GM19395 (cell line): ENCODE measurements around the gene CAPN11.

ENCODE experiments used
- ATAC-seq: cut with Tn5 transposase; IDR thresholded peaks from one replicate; pipeline ENCODE4 v1.9.1; 2021; ENCODE audit warnings: mild to moderate bottlenecking, moderate library complexity; ENCODE audit not compliant: unreplicated experiment

The CAPN11 gene

DNA sequence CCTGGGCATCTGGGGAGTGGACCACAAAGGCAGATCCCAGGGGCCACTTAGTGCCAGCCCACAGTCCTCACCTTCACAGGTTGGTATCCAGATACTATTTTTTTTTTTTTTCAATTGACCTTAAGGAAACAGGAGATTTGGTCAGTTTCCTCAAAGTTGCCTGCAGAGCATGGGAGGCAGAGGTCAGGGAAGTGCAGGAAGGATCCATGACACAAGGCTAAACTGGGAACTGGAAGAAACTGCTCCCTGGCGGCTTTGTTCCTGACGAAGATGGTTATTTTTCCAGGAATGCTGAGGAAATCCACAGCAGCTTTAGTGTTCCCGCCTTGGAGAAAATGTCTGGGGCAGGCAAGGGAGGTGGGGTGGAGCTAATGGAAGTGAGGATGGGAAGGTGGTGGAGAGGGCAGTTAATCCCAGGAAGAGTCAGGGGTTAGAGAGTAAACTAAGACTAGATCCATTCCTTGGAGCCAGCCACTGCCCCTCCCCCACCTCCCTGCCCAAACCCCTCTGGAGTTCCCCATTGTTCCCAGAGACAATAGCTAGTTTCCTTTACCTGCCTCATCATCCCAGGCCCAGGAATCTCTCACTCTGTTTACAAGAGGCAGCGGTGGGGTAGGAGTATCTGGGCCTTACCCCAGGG, 43.8 kb downstream of the CAPN11 start:
- no peak for ATAC-seq

- no peak for ATAC-seq
These were observed 44.5 kb downstream of the CAPN11 start for GRCh38 chr6:44202972-44203750.

DNA sequence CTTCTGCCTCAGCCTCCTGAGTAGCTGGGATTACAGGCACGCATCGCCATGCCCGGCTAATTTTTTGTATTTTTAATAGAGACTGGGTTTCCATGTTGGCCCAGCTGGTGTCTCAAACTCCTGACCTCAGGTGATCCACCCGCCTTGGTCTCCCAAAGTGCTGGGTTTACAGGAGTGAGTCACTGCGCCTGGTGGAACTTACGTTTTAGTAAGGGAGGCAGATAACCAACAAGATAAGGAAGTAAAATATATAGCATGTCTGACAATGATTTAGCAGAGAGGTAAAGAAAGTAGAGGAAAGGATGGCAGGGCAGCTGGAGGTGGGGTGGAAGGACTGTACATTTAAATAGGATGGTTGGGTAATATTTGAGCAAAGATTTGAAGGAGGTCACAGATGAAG, 45.3 kb downstream of the CAPN11 start:
- no peak for ATAC-seq

DNA sequence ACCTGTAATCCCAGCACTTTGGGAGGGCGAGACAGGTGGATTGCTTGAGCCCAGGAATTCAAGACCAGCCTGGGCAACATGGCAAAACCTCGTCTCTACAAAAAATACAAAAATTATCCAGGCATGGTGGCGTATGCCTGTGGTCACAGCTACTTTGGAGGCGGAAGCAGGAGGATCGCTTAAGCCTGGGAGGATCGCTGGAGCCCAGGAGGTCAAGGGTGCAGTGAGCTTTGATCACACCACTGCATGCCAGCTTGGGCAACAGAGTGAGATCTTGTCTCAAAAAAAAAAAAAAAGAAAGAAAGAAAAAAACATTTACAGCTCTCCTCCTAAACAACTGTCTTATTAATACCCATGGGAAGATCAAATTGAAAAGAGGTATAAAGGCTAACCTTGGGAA, 49.3 kb downstream of the CAPN11 start:
- no peak for ATAC-seq

DNA sequence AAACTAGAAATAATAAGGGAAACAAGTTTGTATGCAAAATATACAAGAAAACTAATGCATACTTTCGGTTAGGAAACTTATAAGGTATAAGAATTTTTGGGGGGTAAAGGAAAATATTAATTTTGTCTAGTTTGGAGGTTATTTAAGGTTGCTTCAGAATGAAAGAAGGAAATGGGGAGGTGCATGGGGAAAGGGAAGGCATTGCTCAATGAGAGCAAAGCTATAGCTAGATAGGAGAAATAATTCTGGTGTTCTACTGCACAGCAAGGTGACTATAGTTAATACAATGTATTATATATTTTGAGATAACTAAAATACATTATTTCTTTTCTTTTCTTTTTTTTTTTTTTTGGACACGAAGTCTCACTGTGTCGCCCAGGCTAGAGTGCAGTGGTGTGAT, 52.7 kb downstream of the CAPN11 start:
- ATAC-seq = no peak

GRCh38 chr6:44214307-44214706, 55.7 kb downstream of the CAPN11 start:
- no peak for ATAC-seq

GRCh38 chr6:44216677-44217331, 58.2 kb downstream of the CAPN11 start, which contains the start of gene MYMX:
TSS of gene MYMX (plus strand) at chr6:44216926. CDS start at chr6:44217472, 546 bp downstream.
- no peak for ATAC-seq

GRCh38 chr6:44217332-44218143, 58.9 kb downstream of the CAPN11 start:
- no peak for ATAC-seq

DNA sequence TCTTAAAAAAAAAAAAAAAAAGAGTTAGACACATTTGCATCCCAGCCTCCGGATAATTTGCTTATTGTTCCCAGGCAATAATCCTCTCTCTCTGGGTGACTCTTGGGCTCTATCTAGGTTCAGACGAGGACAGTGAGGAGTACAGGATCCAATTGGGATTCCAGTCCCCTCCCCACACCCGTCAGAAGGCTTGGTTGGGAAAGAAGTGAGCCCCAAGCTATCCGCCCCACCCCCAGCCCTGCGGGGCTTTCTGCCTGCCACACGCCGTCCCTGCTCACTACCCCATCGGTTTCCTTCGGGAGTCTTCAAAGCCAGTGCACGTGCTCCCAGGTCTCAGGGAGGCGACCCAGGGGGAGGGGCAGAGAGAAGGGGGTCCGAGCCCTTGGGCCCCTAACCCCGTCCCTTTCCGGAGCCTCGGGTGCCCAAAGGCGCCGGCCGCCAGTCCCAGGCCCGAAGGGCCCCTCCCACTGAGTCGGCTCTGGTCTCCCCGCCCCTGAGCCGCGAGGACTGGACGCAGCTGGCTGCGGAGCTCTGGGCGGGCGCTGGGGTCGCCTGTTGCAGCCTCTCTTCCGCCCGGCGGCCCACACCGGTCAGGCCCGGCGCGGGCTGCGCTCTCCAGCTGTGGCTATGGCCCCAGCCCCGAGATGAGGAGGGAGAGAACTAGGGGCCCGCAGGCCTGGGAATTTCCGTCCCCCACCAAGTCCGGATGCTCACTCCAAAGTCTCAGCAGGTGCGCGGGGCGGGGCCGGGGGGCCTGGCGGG, 60.6 kb downstream of the CAPN11 start:
- ATAC-seq = peak; percentile 43

DNA sequence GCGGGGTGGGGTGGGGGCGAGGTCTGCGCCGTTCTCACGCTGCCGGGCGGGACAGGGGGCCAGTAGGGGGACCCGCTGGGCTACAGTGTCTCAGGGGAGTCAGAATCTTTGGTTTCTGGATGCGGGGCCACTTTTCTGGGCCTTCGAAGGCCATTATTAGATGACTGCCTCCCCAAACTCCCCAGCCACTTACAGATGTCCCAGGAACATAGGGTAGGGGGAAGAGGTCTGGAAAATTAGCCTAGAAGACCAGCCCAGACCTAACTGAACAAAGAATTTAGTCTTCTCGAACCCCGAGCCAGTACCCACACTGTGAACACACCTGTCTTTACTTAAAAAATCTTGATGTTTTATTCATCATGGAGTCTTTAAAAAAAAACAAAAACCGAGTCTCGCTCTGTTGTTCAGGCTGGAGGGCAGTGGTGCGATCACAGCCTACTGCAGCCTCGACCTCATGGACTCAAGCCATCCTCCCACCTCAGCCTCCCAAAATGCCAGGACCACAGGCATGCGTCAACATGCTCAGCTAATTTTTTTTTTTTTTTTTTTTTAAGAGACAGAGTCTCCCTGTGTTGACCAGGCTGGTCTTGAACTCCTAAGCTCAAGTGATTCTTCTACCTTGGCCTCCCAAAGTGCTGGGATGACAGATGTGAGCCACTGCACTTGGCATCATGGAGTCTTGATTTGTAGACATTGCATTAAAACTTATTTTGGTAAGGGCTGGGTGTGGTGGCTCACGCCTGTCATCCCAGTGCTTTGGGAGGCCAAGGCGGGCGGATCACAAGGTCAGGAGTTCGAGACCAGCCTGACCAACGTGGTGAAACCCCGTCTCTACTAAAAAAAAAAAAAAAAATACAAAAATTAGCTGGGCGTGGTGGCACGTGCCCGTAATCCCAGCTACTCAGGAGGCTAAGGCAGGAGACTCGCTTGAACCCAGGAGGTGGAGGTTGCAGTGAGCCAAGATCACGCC, 61.5 kb downstream of the CAPN11 start:
- ATAC-seq = no peak

DNA sequence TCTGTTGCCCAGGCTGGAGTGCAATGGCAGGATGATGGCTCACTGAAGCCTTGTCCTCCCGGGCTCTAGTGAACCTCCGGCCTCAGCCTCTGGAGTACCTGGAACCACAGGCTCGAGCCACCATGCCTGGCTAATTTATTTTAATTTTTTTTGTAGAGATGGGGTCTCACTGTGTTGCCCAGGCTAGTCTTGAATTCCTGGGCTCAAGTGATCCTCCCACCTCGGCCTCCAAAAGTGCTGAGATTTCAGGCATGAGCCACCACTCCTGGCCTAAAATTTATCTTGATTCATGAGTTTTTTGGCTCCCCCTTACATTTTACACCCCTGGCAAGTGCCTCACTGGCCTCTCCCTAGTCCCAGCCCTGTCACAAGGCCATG, 62.3 kb downstream of the CAPN11 start:
- no peak for ATAC-seq

DNA sequence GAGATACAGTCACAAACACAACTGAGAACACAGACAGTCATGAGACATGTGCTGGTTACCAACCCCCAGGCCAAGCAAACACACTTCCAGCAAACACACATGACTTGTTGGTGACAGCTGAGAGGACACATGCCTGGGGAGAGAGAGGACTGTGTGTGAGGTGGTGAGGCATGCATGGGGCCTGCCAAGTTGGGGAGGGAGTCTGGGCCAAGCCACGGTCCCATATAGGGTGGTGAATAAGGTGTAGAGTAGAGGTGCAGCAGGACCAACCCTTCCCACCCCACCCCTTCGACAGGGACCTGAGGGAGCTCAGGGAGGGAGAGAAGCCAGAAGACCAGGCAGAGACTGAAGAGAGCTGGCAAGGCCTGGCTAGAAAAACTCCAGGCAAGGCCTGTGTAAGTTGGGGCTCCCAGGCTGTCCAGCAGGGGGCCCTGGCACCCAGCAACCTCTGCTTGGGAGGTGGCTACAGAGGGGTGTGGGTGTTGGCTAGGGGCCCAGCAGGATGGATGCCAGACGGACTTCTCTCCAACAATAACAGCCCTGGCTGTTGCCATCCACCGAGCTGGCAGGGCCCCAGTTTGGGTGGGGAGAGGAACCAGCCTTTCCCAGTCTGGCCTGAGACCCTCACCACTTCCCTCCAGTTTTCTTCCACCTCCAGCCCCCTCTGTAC, 62.8 kb downstream of the CAPN11 start:
- peak; percentile 41 for ATAC-seq

GRCh38 chr6:44221961-44222335, 63.3 kb downstream of the CAPN11 start:
- no peak for ATAC-seq

- peak; percentile 3 for ATAC-seq
These were observed 64.1 kb downstream of the CAPN11 start for GRCh38 chr6:44222486-44223318.

- peak; percentile 56 for ATAC-seq
These were observed 64.9 kb downstream of the CAPN11 start, which contains the start of gene SLC29A1 for GRCh38 chr6:44223319-44224028. TSS of gene SLC29A1 (plus strand) at chr6:44223595. CDS start at chr6:44227314, 3,719 bp downstream.

DNA sequence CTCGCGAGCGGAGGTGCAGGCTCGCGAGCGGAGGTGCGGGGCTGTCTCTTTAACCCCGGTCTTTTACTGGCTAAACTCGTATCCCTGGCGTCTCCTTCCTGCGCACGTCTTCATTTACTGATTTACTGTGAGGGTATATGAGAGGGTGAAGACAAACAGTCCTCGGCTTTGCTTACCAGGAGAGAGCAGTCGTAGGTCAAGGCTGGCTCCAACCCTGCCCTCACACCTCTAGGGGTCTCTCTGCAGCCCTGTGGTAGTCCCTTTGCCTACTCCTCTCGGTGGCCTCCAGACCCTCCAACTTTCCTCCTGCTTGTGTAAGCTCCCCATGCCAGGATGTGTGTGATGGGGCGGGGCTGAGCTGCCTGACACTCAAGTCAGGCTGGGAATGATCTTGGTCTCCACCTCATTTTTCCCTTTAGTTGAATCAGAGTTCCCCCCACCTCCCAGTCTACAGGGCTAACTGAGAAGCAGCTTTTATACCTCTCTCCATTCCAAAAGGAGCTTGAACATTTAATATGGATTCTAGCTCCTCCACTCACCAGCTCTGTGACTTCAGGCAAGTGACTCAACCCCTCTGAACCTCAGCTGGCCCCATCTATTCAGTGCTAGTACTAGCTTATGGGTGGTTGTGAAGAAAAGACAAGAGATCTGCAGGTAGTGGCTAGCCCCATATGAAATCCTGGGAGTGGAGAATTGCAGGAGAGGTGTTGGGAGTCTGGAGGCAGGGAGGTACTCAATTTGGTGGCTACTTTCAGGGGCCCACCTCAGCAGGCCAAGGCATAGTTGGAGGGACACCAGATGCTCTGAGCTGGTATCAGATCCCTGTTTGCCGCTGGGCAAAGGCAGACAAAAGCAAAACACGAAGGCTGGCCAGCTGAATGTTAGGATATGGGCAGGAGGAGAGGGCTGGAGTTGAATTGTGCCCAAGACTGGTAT, 65.7 kb downstream of the CAPN11 start:
- no peak for ATAC-seq
